ENCODE results near the gene GLIS1.

The GLIS1 gene

DNA sequence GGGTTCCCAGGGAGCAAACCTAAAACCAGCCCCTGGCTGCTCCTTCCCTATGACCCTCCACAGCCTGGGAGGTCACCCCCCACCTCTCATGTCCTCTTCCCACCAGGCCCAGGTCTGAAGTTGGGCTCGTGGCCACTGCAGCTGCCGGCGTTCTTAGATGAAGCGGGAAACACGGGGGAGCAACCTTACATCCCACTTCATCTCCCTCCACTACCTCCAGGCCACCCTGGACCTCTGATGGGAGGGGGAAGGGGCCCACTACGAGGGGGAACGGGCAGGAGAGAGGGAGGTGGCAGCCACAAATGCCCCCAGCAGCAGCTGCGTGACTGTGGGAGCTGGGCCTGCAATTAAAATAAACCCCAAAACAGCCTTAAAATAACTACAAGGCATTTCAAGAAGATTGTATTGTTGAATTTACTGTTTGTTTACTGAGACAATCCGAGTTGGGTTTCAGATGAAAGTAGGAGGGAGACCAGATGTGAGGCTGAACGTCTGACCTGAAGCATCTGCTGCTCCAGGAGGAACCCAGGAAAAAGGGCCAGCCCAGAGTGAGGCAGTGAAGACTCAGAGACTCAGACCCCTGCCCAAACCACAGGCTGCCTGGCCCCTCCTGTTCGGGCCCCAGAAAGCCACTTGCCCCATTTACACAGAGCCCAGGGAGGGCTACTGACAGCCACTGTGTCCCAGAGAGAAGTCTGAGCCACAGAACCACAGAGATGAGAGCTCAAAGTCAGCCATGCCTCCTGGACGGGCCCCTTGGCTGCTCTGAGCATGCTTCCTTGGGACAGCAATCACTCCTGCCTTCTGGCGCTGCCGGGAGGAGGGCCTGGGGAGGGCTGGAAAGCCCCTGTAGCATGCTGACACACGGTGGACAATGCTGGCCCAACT, 59.8 kb downstream of the GLIS1 start:
- no peak for DNase-seq (ENCODE audit: low spot score)

DNA sequence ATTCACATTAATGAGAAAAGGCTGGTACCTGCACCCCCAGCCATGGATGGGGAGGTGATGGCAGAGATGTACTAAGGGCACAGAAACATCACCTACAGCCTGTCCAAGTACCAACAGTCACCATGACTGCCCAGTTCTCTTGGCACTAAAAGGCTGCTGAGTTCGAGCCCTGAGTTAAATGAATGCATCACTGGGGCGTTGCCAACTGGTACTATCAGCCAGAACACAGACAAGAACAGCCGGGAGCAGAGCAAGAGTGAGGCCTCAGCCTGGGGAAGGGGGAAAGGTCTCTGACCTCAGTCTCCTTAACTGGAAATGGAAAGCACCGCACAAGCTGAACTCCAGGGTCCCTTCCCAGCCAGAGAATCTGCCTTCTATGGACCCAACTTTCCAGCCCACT, 60.5 kb downstream of the GLIS1 start:
- no peak for DNase-seq (ENCODE audit: low spot score)

DNA sequence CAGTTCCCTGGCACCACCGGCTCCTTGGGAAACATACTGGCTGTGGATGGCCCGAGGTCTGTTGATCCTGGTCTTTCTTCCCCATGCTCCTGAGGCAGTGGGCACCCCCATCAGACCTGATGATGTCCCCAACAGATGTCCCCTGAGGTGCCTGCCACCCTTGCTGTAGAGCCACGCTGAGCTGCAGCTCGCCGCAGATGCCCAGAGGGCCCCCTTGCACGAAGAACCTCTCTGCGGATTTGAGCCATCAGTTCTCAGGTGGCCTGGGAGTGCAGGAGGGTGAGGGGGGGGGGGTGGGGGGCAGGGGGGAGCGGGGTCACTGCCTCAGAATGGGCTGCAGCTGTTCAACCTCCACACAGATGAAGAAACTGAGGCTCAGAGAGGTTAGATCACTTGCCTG, 60.9 kb downstream of the GLIS1 start:
- DNase-seq (ENCODE audit: low spot score) = no peak

DNA sequence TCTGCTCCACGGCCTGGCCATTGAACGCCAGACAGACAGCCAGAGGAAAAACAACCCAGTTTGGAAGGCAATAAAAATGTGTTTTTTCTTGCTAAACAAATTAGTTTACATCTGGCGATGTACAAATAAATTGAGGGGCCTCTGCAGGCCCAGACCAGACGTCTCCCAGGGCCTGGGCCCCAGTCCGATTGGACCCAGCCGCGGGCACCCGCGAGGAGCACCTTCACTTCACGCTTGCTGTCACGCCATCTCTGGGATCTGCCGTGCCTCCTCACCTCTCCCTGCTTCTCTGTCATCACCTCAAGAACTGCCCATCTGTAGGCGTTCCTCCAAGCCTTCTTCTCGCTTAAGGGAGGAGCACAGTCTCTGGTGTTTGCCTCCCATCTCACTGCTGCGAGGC, 61.5 kb downstream of the GLIS1 start:
- no peak for DNase-seq (ENCODE audit: low spot score)

DNA sequence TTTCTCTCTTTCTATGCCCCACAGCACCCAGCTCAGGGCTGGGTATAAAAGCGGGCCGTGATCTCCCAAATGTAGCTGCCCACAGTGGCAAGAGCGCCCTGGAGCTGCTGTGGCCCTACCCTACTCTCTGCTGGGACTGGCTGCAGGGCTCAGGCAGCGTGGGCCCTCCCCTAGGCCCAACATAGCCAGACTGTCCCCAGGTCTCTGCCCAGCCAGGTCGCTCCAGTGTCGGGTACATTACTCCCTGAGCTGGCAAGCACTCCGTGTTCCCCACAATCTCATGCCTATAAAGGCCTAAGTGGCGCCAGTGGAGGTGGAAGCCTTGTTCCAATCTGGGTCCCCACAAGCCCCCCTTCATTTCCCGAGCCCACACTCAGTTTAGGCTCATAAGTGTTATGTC, 66.2 kb downstream of the GLIS1 start:
- DNase-seq (ENCODE audit: low spot score) = no peak

DNA sequence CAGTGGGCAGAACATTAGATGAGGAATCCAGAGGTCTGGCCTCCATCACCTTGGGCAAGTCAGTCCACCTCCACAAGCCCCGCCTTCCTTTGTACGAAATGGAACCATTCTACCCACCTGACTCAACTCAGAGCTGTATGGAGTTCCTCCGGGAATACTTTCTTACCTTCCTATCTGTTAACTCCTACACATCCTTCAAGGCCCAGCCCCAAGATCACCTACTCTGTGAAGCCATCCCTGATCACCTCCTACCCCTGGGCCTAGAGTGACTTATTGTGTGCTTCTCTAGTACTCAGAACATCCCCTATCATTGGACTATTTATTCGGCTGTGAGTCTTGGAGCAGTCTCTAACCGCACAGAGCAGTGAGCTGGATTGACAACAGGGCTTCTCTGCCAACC, 66.7 kb downstream of the GLIS1 start:
- no peak for DNase-seq (ENCODE audit: low spot score)

DNA sequence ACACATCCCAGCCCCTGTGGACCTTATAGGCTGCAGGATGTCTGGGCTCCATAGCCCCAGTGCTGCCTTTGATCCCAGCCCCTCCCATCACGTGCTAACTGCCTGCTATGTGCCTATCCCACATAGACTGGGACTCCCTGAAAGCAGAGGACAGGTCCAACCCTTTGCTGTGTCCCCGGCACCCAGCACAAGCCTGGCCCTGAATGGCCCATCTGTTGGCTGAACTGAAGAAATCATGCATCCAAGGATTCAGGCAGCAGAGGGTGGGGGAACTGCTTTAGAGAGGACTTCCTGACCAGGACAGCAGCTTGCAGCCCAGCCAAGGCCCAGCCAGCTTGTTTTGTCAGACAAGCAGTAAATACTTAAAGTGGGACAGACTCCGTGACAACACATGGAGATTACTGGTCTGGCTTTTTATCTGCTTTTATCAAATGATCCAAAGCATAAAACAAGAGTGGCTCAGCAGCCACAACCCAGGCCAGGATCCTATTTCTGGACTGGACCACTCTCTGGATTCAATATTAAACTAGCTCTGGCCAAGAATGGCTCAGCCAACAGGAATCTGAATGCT, 69.3 kb downstream of the GLIS1 start:
- DNase-seq (ENCODE audit: low spot score) = no peak

DNA sequence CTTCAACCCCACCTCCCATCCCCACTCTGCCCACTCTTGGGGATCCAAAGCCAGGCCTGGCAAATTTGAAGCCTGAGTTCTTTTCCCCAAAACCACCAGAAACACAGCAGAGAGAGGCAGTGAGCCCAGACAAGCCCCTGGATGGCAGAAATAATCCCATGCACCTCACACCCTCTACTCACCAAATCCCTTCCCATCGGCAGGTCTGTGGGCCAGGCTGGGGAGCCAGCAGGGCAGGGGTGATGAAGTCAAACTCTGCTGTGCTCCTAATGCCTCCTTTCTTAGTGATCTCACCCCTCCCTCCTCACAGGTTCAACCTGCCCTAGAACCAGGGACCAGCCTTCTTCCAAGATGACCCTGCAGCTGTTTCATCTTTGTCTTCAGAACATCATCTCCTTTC, 72.4 kb downstream of the GLIS1 start:
- DNase-seq (ENCODE audit: low spot score) = no peak

DNA sequence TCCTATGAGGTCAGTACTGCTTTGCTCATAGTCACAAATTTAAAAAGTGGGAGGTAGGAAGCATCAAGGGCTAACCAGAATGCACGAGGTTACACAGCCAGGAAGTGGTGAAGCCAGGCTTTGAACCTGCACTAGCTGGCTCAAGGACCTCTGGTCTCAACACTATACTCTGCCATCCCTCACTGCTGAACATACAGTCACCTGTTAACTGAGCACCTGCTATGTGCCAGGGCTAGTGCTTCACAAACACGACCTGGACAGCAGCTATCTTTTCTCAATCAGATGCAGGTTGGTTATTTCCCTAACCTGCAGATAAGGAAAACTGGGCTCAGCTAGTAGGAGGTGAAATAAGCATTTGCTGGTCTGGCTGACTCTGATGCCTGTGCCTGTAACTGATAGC, 73.0 kb downstream of the GLIS1 start:
- no peak for DNase-seq (ENCODE audit: low spot score)

DNA sequence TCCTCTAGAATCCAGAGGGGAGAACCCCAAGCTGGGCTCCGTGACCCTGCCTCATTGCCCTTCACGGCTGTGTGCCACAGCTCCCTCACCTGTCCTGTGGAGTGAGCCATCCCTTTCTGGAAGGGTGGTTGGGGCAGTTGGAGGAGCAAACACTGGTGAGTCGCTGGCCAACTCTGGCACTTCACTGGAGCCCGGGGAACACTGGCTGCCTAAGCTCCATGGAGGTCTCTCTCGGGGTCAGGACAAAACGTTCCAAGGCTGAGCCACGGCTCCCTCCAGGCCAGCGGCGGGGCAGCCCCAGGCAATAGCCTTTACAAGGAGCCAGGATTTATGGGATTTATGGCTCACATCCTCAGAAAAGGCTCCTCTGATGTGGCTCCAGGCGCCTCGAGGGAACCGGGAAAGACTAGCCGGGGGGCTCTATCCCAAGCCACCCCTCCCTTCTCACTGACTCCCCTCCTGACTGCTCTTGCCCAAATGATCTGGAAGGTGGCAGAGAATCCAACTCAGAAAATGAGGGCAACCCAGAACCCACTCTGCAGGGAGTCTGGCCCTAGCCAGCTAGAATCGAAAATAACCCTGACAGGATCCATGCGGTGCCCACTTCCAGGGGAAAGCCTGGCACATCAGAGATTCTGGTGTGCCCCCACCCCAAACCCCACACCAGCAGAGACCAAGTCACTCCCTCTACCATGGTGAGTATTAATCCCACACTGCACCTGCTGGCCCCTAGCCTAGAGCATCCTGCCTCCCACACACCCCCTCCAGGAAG, 75.2 kb downstream of the GLIS1 start:
- DNase-seq (ENCODE audit: low spot score) = no peak

DNA sequence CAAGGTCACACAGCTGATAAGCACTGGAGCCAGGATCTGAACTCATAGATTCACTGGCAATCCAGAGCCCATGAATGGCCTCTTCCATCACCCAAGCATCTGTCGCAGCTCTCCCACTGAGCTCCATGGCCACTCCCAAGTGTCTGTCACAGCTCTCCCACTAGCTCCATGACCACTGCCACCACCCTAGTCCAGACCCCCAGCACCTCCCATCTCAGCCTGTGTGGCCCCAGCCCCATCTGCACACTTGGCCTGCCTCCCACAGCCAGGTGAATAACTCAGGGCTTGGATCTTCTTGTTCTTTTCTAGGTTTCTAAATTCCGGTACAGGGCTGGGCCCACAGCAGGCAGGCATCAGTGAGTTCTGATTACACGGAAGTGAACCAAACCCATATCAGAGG, 76.0 kb downstream of the GLIS1 start:
- no peak for DNase-seq (ENCODE audit: low spot score)

DNA sequence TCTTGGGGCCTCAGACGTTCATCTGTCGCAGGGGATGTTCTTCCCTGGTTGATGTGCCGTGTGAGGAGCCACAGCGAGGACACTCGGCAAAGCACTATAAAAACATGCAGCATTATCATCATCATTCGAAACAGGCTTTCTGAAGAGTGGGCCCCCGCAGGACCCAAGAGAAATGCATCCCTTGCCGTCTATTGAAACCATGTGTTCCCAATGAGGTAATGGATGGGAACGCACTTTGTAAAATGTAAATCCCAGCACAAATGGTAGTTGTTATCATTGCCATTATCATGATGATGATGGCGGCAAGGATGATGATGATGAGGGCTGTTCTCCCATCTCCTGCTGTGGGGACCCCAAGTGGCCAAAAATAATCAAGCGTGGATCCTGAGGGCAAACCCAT, 76.8 kb downstream of the GLIS1 start:
- DNase-seq (ENCODE audit: low spot score) = no peak

DNA sequence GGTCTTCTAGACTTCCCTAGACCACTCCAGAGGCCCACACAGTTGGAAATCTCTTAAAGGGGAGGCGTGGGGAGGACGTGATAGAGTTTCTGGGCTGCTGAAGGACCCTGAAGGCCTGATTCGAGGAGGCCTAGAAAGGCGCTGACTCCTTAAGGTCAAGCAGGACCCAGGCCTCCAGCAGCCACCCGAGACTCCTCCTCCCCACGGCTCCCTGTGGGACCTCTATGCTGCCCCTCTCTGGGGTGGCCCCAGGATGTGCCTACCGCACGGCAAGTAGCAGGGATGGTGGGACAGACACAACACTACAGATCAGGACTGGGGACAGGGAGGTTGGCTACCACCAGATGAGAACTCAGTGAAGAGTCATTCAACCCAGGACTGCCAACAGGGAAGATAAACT, 77.5 kb downstream of the GLIS1 start:
- no peak for DNase-seq (ENCODE audit: low spot score)

DNA sequence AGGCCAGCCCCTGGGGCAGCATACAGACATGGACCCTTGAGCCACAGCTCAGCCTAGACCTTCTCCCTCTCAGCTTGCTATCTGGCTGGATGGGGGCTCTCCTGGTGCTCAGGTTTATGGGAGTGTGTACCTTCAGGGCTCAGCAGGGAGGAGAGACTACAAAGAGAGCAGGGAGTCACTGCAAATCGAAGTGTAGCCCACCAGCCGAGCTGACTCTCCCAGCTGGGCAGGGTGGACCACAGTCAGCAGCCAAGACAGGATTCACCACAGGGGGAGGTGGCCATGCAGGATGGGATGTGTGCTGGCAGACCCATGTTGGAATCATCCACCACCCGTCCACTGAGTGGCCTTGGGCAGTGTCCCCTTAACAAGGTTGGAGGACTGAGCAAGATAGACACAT, 78.3 kb downstream of the GLIS1 start:
- DNase-seq (ENCODE audit: low spot score) = no peak

DNA sequence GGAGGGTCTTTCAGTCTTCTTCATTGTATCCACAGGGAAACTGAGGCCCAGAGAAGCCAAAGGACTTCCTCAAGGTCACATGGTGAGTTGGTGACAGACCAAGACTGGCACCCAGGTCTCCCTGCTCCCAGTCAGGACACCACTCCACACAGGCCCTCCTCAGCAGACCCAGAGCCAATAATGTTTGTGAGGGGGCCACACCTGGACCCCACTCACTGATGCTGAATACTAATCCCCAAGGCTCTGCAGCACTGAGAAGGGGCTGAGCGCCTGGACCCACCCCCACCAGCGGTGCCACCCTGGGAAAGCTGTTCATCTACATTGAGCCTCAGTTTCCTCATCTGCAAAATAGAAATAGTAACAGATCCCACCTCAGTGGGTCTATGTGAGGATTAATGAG, 79.5 kb downstream of the GLIS1 start:
- no peak for DNase-seq (ENCODE audit: low spot score)

DNA sequence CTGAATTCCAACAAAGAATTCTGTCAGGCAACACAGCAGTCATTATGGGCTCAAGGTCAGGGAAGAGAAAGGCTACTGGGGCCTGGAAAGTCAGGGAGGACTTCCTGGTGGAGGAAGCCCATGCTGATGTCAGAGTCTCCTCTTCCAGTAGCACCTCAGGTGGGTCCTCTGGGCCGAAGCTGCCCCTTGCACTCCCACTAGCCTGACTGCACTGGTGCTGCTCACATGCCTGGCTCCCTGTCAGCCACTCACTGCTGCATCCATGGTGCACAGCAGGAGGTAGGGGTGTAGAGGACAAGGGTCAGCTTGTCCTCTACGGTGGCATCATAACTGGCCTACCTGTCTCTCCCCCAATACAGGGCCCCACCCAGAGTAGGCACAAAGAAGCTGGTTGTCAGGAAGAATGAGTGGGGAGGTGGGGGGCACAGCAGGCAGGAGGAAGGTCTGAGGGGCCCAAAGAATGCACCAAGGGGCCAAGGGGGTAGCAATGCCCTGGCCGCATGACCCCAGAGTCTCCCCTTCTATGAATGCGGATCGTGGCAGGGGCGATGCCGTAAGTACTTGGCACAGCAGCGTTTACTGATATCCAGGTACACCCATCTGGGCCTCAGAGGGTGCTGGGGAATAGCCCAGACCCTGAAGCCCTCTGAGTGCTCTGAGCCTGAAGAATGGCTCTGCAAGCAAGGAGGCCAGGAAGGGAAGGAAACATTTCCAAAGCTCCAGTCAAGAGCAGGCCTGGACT, 80.3 kb downstream of the GLIS1 start:
- DNase-seq (ENCODE audit: low spot score) = no peak

DNA sequence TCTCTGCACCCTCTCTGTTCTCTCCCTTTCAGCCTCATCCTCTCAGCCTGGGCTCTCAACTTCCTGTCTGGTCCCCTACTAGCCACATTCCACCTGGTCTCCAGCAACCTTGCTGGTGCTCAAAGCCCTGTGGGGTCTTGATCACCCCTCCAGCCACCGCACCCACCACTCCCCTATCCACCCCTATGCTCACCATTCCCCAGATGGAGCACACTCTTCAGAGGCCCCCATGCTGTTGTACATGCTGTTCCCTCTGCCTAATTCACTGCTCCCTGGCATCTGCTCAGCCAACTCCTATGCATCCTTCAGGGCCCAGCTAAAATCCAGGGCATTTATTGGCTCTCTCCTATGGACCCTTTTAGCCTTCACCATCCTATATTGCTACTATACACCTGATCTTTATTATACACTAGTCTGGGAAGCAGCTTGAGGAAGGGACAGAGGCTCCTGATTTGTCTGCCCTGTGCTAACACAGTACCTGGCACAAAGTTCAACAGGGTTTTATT, 81.0 kb downstream of the GLIS1 start:
- DNase-seq (ENCODE audit: low spot score) = no peak

DNA sequence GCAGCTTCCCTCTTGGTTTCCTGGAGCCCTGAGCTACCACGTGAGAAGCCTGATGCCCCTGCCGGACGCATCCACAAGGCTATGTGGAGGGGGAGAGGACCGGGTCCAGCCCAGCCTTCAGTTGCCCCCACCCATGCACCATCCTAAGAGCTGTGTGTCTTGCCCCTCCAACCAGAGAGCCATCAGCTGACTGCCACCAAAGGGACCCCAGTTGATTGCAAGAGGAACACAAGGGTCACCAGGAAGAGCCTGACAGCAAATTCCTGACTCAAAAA, 81.5 kb downstream of the GLIS1 start:
- no peak for DNase-seq (ENCODE audit: low spot score)

DNA sequence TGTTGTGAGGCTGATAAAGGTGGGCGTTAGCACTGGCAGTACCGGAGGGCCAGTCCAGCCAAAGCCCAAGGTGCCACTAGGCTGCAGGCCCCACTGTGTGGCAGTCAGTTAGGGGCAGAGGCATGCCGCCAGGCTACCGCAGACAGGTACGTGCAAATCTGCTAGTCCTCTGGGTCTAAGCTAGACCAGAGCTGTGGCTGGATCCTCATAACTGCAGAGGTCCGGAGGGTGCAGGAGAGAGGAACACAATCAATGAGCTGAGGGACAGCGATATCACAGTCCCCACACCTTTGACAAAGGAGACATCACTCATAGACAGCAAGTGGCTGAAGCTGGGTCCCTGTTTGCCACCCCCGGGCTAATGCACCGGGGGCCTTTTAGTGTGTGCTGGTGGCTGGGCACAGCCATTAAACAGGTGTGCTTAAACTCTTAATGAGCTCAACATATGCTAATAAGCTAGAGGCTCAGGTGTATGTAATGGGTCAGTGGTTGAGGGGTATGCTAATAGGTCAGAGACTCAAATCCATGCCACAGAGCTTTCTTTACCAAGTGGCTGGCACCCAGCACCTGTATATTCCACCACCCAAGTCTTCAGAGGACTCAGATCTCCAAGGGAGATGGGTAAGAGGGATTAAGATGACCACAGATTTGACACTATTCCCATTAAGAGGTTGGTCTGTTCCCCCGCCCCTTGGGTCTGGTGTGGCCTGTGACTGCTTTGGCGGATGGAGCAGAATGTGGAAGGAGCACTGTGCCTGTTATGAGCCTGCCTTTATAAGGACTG, 82.0 kb downstream of the GLIS1 start:
- no peak for DNase-seq (ENCODE audit: low spot score)

DNA sequence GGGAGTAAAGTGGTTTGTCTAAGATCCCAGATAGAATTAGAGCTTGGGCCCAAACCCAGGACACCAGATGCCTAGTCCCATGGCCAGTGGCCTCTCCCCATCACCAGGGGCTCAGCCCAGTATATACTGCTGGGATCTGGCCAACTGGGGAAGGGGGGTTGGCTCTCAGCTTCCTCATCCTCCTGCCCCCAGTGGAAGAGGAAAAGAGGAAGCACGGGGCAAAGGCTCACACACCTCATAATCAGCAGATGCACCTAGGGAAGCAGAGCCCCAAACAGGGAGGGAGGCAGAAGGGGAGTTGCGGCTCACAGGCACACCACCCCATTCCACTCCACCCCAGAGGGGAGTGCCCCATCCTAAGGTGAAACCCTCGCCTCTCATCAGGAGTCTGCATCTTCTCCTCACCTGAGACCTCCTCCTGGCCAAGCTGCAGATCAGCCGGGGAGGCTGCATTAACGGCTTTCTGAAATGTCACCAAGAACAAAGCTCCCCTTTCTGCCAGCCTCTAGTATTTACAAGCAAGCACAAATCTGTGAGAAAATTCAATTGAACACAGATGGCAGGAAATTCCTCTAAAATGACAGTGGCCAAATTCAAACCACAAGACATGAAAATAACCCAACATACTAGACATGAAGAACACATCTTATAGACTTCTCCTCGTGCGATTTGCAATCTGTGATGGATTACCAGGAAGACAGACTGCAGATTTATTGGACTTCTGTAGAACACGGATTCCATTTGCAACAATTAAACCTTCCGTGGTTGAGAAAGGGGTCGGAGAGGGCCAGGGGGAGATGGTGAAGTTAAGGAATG, 82.8 kb downstream of the GLIS1 start:
- no peak for DNase-seq (ENCODE audit: low spot score)

All from putamen (tissue), 1 donor.